ENCODE results near the gene TTC23.

The TTC23 gene

DNA sequence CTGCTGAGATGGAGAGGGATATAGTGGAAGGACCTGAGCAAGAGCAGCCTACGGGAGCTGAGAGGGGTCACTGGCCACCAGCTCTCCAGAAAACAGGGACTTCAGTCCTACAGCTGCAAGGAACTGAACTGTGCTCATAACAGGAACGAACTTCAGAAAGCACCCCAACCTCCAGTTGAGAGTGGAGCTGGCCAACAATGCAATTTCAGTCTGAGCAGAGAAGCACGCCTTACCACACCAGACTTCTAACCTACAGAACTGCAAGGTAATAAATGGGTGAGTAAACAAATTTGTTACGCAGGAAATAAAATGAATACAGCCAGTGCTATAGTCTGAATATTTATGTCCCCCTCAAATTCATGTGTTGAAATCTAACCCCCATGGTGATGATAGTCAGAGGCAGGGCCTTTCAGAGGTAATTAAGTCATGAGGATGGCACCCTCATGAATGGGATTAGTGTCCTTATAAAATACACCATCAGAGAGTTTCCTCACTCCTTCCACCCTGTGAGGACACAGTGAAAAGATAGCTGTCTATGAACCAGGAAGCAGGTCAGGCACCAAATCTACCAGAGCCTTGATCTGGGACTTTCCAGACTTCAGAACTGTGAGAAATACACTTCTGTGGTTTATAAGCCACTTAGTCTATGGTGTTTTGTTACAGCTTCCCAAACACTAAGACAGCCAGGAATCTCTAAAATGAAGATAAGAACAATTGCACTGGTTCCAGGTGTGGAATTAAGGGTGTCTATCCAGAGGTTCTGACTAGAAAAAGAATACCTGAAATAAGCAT lies 85.9 kb downstream of the TTC23 start:
- no peak for DNase-seq

DNA sequence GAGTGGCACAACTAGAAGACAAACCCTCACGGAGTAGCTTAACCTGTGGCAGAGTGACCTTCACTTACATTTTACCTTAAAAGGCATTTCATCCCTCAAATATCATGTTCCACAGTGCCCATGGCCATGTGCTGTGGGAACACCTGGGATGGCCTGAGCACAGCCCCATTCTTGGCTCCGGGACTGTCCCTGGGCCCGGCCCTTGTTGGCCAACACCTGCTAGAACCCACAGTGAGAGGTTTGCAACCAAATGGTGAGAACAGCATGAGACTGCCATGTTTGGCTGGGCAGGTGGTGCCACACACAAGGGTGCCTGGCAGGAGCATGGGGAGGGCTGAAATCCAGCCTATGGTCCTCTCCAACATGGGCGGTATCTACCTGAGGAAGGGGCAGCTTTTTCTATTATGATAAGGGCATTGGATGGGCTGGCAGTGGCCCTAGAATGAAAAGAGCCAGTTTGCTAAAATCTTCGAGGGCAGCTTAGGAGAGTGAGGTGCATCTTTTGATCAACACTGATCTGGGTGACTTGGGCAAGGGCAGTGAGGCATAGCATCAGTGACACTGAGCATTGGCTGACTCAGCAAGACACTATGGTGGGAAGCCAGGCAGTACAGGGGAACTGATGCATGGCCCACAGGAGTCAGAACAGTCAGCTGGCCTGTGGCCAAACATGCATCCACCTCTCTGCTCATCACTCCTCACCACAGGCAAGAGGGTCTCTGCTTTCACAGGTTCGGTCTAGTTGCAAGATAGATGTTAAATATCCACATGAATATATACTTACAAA lies 90.6 kb downstream of the TTC23 start:
- DNase-seq = no peak

DNA sequence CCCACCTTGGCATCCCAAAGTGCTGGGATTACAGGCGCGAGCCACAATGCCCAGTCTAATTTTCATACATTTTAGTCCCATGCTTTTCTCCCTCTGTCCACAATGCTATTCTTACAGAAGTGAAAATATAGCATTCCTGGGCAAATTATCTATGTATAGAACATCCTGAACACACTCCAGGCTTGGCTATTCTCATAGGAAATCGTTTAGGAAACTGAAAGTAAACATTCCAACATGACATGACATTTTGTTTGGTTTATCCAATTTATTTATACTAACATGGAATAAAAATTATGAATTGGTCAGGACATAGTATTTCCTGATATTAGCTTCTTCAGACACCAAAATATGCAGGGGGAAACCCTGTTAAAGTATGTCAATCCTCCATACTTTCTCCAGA lies 91.9 kb downstream of the TTC23 start:
- DNase-seq = no peak

DNA sequence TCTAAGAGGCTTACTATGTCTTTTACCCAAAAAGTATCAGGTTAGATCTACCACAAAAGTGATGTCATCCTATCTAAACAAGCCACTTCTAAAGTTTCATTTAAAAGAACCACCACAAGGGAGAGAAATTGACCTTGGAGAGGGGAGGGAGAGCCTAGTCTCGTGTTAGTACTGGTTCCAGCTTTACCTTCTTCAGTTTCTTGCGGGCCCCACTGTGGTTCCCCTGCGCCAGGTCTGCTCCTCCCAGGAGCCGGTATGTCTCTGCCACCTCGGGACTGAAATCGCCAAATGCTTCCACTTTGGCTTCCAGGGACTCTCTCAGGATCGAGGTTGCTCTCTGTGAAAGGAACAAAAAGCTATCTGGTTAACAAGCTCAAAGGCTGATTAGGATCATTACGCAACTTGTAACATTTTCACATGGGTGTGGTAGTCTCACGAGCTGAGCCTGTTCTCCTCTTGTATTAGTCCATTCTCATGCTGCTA lies 93.4 kb downstream of the TTC23 start:
- no peak for DNase-seq

DNA sequence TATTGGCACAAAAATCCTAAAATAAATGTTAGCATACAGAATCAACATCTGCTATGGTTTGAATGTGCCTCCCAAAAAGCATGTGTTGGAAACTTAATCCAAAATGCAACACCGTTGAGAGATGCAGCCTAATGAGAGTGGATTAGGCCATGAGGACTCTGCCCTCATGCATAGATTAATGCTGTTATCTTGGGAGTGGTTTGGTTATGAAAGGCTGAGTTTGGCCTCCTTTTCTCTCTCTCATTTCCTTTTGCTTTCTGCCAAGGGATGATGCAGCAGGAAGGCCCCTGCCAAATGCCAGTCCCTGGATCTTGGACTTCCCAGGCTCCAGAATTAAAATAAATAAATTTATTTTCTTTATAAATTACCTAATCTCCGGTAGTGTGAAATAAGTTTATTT lies 95.1 kb downstream of the TTC23 start:
- DNase-seq = no peak

DNA sequence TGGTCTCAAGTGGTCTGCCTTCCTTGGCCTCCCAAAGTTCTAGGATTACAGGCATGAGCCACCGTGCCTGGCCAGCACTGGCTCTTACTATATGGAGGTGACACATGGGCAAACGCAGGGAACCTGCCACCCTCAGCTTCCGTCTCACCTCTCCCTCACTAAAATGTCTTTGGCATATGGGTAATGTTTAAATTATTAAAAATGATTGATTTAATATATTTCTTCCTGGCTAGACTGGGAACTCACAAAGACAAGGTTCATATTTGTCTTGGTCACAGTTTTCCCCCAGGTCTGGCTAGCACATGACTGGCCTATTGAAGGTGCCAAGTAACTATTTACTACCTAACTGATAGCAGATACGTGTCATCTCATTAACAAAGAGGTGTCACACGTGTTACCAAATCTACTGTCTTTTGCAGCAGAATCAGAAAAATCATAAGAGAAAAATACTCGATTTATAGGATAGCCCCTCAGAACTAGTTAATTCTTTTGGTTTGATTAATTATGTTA lies 96.3 kb downstream of the TTC23 start:
- DNase-seq = no peak

DNA sequence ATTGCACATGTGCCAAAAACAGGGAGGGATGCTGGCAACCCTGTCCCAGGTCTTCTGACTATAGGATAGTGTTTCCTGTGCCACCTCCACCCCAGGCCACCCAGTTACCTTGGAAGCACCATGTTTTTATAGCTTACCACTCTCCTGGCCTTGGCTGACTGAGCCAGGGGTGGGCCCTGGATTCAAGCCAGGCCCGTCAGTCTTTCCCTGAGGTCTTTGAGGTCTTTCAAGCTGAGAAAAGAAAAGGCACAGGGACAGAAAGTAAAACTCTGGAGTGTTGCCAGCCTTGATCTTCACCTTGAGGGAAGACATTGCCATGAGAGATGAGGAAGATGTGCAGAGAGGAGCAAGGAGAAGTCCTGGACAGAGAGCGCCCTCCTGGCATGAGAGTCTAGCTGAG lies 98.2 kb downstream of the TTC23 start:
- DNase-seq = no peak

DNA sequence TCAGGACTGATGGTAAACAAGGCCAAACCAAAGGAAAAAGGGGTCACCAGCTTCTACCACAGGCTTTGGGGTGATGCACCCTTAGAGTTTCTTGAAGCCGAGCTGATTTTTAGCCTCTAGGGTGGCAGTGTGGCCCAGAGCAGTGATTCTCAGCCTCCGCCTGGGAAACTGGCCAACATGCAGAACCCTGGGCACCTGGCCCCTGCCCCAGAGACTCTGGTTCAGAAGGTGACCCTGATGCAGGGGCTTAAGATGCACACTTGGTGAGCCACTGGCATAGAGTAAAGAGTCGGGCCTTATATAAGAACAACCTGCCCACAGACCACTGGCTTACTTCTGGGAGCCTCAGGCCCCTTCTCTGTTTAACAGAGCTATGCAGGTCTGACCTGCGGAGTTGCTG lies 100.0 kb downstream of the TTC23 start:
- DNase-seq = no peak

DNA sequence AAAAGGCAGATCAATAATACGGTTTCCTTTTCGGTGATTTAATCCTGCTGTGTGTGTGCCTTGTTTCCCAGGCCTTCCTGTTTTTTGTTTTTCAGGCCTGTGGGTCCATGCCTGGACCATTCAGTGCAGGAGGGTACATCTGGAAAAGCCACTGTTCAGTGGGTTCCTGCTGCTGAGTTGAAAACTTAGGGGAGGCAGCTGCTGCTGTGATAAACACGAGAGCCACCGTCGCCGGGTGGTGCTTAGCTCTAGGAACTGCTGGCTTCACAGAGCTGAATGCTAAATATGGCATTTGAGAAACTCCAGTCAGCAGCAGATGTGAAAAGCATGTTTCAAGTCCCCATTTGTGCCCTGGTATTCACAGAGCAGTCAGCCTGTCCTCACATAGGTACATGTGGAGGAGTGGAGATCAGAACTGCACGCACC lies 100.5 kb downstream of the TTC23 start:
- DNase-seq = no peak

DNA sequence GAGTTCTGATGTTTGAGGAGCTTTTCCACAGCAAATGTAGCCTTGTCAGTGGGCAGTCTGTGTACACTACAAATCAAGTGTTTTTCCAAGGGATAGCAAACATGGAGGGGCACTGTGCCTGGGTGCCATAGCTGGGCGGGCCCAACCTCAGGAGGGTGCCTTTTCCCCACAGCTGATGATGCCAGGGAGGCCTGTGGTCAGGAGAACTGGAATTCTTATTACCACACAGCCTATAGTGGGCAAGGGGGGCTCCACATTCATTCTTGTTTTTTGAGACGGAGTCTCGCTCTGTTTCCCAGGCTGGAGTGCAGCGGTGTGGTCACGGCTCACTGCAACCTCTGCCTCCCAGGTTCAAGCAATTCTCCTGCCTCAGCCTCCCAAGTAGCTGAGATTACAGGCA lies 102.7 kb downstream of the TTC23 start:
- no peak for DNase-seq

DNA sequence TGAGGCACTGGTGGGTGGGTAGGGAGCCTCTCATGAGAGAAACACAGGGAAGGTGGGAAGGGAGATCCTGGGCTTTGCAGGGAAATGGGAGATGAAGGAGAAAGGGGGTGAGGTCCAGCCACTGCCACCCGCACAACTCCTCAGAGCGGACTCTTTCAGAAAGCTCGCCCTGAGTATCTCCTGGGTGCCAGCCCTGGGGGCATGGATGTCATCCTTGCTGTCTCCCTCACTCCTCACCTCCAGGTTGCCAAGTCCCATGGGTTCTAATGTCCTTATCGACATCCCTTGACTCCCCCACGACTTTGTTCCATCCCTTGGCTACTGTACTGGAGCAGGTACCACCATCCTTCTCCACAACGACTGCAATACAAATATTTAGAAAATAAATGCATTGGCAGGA lies 103.6 kb downstream of the TTC23 start:
- no peak for DNase-seq

DNA sequence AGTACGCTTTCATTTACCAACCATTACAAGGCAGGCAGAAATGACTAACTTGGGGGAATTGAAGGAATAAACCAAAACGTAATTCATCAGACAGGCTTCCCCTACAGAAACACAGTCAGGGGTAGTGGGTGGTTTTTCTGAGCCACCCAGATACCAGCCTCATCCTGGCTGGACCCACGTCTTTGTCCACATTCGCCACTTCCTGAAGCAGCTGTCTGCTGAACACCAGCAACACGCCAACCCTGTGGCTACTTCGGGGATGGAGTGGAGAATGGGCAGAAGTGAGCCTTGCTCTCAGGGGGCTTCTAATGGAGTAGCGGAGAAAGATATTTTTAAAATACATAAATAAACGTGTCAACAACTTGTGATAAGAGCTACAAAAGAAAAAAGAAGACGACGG lies 104.4 kb downstream of the TTC23 start:
- no peak for DNase-seq

DNA sequence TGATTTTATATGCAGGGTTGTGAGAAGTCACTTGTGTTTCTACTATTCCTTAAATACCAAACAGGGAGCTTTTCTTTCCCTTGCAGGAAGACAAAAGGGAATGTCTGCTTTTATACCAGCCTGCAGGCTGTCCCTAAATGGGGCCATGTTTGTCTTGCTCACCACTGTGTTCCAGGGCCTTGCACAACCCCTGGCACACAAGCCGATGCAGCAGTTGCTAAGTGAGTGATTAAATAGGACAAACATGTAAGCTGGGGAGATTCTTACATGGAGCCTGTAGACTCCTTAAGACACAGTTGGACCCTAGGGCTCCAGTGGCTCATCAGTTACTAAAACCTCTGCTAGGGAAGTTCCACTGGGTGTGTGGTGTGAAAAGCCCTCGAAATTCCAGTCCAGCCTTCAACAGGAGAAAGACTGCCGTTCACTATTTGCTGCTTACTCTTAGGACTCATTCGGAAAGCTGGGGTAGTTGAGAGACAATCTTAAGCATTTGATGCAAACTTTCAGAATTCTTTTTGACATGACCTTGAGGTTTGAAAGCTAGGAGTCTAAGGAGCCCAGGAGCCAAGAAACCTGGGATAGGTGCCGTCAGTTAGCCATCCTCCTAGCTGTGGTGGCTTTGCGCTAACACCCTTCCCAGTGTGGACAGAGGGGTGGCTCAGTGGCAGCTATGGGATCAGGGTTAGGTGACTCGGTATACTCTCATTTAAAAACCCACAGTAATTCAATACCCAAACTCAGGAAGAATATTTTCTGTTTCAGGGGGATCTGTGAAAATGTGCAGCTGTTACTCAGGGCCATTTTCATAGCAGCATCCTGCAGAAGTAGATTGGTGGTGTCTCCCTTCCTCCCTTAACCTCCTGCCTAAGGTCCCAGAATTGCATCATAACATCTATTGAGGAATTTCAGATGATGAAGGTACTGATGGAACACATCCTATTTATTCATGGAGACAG lies 105.4 kb downstream of the TTC23 start:
- DNase-seq = no peak

DNA sequence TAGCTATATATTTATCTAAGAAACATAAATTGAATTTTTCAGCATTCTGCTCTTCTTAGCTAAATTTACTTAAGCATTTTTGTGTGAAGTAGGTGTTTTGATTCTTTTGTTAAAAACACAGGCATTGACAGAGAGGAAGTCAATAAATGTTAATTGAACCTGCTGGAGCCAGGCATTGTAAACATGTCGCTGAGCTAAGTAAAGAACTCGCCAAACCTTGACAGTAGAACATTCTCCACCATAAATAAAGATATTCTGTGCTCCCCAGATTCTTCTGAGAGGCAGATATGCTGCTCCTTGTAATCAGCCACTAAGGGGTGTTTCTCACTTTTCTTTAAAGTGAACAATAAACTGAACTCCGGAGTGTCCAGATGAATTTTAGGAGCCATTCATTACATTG lies 106.1 kb downstream of the TTC23 start:
- no peak for DNase-seq

DNA sequence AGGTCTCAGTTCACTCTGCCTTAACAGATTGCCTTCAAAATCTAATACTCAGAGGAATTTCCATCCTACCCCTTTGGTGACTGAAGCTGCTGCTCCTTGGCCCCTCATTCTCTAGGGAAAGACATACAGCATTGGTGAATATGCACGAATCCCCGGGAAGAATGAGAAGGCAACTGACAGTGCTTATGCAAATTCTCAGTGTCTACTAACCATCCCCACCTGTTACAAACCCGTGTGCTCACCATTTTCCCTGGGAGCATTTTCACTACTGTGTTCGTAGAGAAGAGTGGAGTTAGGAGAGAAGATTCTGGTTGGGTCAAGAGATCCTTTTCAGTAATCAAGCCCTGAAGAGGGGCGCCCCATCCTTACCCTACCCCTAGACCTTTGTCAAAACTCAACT lies 106.8 kb downstream of the TTC23 start:
- DNase-seq = no peak

DNA sequence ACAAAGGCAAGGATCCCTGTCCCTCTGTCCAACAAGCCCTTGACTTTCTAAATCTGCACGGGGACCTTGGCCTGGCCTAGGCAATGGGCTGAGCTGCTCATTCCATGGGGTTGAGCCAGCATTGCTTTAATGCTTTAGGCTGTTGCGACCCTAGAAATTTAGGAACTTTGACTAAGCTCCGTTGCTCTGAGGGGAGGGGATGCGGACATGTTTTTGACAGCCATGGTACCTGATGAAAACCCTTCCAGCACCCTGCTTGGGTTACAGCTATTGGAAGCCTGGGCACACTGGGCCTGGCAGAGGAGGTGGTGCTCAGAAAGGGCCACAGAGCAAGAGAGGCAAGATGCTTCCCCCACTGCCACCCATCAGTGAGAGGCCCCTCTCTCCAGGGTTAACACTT lies 107.4 kb downstream of the TTC23 start:
- no peak for DNase-seq

DNA sequence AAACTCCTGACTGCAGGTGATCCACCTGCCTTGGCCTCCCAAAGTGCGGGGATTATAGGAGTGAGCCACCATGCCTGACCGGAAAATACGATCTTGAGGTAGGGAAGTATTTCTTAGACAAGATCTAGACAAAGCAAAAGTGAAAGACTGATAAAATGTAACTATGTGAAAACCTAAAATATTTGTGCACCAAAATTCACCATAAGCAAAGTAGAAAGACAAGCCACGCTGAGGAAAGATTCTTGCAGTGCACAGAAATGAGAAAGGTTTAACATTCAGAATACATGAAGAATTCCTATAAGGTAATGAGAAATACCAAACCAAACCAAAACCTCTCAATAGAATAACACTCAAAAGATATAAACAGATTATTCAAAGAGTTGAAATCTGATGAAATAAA lies 108.8 kb downstream of the TTC23 start:
- DNase-seq = no peak

DNA sequence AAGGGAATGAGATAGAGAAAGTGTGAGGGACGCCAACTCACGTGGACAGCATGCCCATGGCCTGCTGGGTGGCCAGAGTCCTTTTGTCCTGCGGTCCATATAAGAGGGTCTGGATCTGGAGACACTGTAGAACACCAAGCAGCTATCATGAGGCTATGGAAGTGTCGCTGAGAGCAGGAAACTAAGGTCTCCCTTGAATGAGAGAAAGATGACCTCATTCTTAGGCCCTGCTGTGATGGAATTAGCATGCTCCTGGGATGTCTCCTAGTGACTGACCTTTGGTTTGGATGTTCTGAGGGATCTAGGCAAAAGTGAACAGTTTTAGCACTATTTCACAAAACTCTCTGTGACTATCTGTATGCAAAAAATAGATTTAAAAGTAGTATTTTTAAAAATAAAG lies 110.1 kb downstream of the TTC23 start:
- DNase-seq = no peak

DNA sequence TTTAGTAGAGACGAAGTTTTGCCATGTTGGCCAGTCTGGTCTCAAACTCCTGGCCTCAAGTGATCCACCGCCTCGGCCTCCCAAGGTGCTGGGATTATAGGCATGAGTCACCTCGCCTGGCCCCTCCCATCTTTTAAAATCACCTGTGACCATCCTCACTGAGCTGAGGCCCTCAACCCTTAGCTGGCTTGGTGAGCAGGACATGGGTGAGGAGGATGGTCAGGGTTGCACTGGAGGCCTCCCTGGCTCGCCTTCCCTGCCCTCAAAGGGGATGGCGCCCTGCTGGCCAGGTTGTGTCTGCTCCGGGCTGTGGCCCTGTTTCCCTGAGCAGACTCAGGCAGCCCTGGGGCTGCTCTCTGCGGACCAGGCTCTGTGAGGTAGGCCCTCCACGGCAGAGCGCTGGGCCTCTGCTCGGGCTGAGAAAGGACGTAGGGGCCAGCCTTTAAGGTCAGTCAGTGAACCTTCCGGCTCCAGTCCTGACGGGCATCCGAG lies 110.8 kb downstream of the TTC23 start:
- no peak for DNase-seq

DNA sequence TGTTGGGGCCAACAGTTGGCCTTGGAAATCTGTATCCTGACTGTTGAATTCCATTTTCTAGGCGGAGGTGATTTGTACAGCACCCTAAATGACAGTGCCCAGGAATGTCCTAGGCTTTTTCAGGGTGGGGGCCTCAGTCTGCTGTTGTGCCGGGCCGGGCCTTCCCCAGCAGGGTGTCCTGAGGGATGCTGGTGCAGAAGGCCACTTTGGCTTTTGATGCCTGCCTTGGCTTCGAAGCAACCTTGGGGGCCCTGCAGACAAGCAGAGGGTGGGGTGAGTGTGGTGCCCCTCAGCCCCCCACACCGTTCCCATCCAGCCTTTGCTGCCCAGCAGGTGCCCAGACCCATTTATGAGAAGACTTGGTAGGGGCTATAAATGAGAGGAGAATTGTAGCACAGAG lies 111.5 kb downstream of the TTC23 start:
- no peak for DNase-seq

DNA sequence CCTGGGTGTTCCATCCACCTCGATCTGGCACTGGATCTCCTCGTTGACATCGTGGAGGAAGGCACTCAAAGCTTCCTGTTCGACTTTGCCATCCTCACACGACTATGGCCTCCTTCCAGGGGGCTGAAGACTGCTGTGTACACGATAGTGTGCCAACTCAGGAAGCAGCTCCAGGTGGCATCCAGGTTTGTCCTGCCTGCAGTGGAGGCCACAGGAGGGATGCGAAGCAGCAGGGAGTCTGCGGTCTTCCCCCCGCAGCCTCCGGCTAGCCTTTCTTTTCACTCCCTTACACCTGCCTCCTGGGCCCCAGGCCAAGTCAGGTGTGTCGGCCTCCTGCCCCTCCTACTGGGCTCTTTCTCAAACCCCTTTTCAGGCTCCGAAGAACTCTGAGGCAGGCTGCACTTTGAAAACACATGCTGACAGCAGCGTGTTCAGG lies 112.3 kb downstream of the TTC23 start:
- no peak for DNase-seq

DNA sequence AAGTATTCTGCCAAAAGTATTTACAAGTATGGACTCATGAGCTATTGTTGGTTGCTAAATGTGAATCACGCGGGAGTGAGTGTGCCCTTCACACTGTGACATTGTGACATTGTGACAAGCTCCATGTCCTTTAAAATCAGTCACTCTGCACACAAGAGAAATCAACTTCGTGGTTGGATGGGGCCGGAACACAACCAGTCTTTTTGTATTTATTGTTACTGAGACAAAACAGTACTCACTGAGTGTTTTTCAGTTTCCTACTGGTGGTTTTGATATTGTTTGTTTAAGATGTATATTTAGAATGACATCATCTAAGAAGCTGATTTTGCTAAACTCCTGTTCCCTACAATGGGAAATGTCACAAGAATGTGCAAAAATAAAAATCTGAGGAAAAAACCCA lies 114.2 kb downstream of the TTC23 start:
- no peak for DNase-seq

DNA sequence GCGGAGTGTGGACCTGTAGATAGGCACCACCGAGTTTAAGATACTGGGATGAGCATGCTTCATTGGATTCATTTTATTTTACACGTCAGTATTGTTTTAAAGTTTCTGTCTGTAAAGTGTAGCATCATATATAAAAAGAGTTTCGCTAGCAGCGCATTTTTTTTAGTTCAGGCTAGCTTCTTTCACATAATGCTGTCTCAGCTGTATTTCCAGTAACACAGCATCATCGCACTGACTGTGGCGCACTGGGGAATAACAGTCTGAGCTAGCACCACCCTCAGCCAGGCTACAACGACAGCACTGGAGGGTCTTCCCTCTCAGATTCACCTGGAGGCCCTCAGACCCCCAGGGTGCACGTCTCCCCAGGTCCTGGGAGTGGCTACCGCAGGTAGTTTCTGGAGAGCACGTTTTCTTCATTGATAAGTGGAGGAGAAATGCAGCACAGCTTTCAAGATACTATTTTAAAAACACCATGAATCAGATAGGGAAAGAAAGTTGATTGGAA lies 115.0 kb downstream of the TTC23 start:
- no peak for DNase-seq
